Nephron progenitor cell (in vitro differentiated cells): ENCODE data around the gene SP5.
A peak's percentile ranks its signal among the peaks of the same experiment; 100 is the strongest.

Experiments used
- DNase-seq: peaks from one replicate; pipeline ENCODE4 v3.0.0; 2021
- H3K27ac Mint-ChIP-seq: 2 replicates; pipeline ENCODE4 v1.8.0; 2021; ENCODE audit warnings: mild to moderate bottlenecking, moderate library complexity, mixed read lengths
- H3K27me3 Mint-ChIP-seq: 2 replicates; pipeline ENCODE4 v1.8.0; 2021; ENCODE audit warnings: mild to moderate bottlenecking, low read depth, mixed read lengths; ENCODE audit not compliant: poor library complexity
- H3K36me3 Mint-ChIP-seq: 2 replicates; pipeline ENCODE4 v1.8.0; 2021; ENCODE audit warnings: low read depth, mixed read lengths
- H3K4me1 Mint-ChIP-seq: 2 replicates; pipeline ENCODE4 v1.8.0; 2021; ENCODE audit warnings: mixed read lengths
- H3K4me3 Mint-ChIP-seq: 2 replicates; pipeline ENCODE4 v1.8.0; 2021; ENCODE audit warnings: mild to moderate bottlenecking, moderate library complexity, mixed read lengths
- H3K9me3 Mint-ChIP-seq: 2 replicates; pipeline ENCODE4 v1.8.0; 2021; ENCODE audit warnings: mild to moderate bottlenecking, moderate library complexity, mixed read lengths
- TF ChIP-seq, protein P1 (sequence below): fragments of 200-600 bp; sonication (generic); IDR thresholded peaks from 2 replicates; pipeline ENCODE4 v1.5.0; 2021; ENCODE audit warnings: antibody characterized with exemption

SP5 gene

DNA sequence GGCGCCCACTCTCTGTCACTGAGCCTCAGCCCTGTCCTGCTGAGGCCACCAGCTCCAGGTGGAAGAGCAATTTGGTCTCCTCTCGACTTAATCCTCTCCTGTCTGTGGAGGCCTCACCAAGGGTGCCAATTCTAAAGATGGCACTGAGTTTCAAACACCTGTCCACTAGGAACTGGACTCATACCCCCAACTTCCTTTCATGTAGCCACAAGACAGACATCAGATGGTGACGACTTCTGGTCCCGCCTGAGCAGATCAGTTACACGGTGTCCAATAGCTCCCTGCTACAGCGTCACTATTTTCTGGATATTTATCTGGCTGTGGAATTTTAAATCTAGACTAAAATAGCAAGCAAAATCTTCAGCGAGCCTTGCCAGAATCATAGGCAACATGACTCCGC lies 24.5 kb upstream of the SP5 start:
- Mint-ChIP-seq H3K4me3 (no peak overlapping the region), H3K9me3 (no peaks in the 10 kb centered on the region), H3K4me1 (peaks cover 38% of the 10 kb centered on the region), H3K27me3 (peaks cover 3% of the 10 kb centered on the region), H3K36me3 (no peaks in the 10 kb centered on the region), H3K27ac (peak overlapping the region; percentile 30)
- DNase-seq, result no peak
- TF ChIP-seq, protein P1, sequence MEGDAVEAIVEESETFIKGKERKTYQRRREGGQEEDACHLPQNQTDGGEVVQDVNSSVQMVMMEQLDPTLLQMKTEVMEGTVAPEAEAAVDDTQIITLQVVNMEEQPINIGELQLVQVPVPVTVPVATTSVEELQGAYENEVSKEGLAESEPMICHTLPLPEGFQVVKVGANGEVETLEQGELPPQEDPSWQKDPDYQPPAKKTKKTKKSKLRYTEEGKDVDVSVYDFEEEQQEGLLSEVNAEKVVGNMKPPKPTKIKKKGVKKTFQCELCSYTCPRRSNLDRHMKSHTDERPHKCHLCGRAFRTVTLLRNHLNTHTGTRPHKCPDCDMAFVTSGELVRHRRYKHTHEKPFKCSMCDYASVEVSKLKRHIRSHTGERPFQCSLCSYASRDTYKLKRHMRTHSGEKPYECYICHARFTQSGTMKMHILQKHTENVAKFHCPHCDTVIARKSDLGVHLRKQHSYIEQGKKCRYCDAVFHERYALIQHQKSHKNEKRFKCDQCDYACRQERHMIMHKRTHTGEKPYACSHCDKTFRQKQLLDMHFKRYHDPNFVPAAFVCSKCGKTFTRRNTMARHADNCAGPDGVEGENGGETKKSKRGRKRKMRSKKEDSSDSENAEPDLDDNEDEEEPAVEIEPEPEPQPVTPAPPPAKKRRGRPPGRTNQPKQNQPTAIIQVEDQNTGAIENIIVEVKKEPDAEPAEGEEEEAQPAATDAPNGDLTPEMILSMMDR, result no peak

DNA sequence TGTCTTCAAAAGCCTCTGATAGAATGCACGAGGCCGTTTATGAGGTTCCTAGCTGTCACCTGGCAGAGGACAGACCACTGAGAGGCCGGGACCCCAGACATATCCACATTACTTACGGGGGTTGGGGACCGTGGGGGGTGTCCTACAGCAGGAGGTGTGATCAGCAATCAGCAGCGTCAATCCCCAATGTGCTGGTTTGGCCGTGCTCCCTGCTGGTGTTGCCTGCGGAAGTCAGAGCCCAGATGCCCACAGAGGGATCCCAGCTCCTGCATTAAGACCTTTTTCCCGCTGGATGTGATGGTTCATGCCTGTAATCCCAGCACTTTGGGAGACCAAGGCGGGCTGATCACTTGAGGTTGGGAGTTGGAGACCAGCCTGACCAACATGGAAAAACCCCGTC lies 20.8 kb upstream of the SP5 start:
- H3K9me3 Mint-ChIP-seq, result no peaks in the 10 kb centered on the region
- H3K27ac Mint-ChIP-seq, result peak overlapping the region; percentile 45
- H3K4me3 Mint-ChIP-seq, result no peak overlapping the region
- no peaks in the 10 kb centered on the region for H3K36me3 Mint-ChIP-seq
- TF ChIP-seq, protein P1, result no peak
- no peak for DNase-seq
- H3K4me1 Mint-ChIP-seq, result peaks cover 62% of the 10 kb centered on the region
- peaks cover under 1% of the 10 kb centered on the region for H3K27me3 Mint-ChIP-seq

DNA sequence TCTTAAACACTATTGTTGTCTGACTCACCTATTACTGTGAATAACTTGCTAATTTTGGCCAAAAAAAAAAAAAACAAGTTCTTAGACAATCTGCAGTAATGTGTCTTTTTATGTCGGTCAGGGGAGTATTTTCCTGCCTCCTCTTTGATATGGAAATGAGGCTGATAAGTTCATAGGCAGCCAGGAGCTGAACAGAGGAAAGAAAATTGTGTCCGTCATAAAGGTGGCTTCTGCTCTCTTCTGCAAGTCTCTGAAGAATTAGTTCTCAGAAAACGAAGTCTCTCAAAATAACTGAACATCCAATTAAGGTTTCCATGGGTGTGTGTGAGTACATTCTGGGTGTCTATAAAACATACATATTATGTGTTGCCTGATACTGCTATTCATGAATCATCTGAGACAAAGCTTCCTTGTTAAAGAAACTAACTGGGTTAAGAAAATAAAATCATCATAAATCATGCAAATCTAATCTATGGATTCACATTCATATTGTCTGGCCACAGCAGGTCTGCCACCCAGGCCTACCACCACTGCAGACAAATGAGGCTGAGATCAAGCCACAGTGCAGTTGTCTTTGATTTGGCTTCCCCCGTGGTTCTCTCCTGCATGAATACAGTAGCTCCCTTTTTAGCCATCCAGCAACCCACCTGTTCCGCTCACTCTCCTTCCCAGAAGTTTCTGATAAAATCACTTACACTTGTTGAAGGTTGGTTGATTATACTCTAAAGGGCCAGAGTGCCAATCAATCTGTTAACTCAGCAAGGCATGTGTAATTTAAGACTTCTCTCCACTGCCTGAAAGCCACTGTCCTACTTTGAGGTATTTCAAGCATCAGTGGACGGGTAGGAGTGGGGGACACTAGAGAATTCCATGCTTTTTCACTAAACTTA lies 19.4 kb upstream of the SP5 start:
- H3K4me1 Mint-ChIP-seq, result peaks cover 65% of the 10 kb centered on the region
- TF ChIP-seq, protein P1, result no peak
- H3K27ac Mint-ChIP-seq, result peak overlapping the region; percentile 77
- peak overlapping the region; percentile 52 for H3K4me3 Mint-ChIP-seq
- no peak for DNase-seq
- H3K36me3 Mint-ChIP-seq, result no peaks in the 10 kb centered on the region
- H3K9me3 Mint-ChIP-seq, result no peaks in the 10 kb centered on the region
- no peaks in the 10 kb centered on the region for H3K27me3 Mint-ChIP-seq

DNA sequence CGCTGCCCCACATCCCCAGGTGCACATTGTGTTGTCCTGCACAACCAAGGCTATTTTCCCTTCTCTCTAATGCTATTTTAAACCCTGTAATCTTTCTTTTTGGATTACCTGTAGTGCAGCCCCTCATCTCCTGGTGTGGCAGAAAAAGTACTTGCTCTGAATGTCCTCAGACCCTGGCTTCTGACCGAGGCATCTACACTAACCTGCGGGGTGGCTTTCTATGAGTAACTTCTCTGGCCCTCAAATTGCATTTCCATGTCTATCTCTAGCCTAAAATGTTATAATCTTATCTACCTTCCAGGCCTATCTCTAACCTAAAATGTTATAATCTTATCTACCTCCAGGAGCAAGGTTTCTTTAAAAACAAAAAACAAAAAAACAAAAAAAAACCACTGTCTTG lies 18.2 kb upstream of the SP5 start:
- no peak overlapping the region for H3K4me3 Mint-ChIP-seq
- no peak for DNase-seq
- H3K27me3 Mint-ChIP-seq, result no peaks in the 10 kb centered on the region
- H3K36me3 Mint-ChIP-seq, result no peaks in the 10 kb centered on the region
- peak overlapping the region; percentile 77 for H3K27ac Mint-ChIP-seq
- H3K9me3 Mint-ChIP-seq, result no peaks in the 10 kb centered on the region
- peaks cover 59% of the 10 kb centered on the region for H3K4me1 Mint-ChIP-seq
- TF ChIP-seq, protein P1, result no peak

DNA sequence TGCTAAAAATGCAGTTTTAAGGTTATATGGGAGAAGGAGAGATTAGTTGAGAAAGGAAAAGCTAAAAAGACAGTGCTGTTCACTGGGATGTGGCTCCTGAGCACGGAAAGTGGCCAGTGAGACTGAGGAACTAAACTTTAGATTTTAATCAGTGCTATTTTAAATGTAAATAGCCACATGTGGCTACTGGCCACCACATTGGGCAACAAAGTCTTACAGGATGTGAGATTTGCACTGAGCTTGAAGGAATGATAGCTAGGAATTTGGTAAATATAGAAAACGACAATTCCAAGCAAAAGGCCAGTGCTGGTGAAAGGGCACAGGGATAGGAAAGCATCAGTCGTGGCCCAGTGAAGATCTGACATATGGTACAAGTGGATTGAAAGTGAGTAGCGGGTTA lies 14.1 kb upstream of the SP5 start:
- Mint-ChIP-seq H3K27ac (peak overlapping the region; percentile 20), H3K4me3 (no peak overlapping the region), H3K9me3 (peaks cover 6% of the 10 kb centered on the region), H3K36me3 (peaks cover 7% of the 10 kb centered on the region), H3K27me3 (no peaks in the 10 kb centered on the region), H3K4me1 (peaks cover 57% of the 10 kb centered on the region)
- TF ChIP-seq, protein P1, result no peak
- DNase-seq, result no peak
